ENCODE data around the gene PCNP.
"Not testable (repeated sequence)": the region's sequence is repeated elsewhere in the genome, so short reads cannot be mapped to it uniquely, and the experiment has no call there.

The PCNP gene

DNA sequence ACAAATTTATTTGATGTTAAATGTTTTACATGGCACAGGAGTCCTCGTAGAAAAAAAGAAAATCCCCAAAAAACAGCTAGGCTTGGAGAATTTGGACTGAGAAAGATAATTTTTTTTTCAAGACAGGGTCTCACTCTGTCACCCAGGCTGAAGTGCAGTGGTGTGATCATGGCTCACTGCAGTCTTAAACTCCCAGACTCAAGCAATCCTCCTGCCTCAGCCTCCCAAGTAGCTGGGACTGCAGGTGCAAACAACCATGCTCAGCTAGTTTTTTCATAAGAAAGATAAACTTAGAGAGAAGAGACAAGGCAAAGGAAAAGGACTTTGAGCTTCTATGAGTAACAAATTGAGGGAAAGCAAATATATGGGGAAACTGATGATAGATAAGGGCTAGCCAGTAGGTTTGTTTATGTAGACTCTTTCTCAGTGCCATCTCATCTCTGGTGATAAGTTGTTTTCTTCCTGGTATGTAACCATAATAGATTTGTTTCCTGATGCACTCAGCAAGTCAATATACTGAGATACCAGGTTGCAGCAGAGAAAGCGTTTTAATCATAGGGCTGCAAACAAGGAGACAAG lies 25.4 kb upstream of the PCNP start:
- TF ChIP-seq, protein P1, sequence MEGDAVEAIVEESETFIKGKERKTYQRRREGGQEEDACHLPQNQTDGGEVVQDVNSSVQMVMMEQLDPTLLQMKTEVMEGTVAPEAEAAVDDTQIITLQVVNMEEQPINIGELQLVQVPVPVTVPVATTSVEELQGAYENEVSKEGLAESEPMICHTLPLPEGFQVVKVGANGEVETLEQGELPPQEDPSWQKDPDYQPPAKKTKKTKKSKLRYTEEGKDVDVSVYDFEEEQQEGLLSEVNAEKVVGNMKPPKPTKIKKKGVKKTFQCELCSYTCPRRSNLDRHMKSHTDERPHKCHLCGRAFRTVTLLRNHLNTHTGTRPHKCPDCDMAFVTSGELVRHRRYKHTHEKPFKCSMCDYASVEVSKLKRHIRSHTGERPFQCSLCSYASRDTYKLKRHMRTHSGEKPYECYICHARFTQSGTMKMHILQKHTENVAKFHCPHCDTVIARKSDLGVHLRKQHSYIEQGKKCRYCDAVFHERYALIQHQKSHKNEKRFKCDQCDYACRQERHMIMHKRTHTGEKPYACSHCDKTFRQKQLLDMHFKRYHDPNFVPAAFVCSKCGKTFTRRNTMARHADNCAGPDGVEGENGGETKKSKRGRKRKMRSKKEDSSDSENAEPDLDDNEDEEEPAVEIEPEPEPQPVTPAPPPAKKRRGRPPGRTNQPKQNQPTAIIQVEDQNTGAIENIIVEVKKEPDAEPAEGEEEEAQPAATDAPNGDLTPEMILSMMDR (IDR thresholded peaks at IDR 0.05; ENCODE audit: borderline replicate concordance, insufficient read depth, low read depth, low read length), result no peak
- H3K4me3 ChIP-seq (ENCODE audit: low read depth, low read length), result no peak overlapping the region

DNA sequence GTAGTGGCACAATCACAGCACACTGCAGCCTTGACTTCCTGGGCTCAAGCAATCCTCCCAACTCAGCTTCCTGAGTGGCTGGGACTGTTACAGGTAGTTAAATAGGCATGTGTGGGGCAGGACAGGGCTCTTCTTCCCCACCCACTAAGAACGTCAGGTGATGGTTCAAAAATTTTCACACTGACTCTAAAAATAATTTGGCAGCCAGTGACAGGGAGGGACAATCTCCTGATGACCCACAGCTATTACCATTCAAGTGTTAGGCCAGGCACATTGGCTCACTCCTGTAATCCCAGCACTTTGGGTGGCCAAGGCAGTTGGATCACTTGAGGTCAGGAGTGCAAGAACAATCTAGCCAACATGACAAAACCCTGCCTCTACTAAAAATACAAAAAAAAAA lies 24.5 kb upstream of the PCNP start:
- TF ChIP-seq, protein P1 (IDR thresholded peaks at IDR 0.05; ENCODE audit: borderline replicate concordance, insufficient read depth, low read depth, low read length), result no peak
- H3K4me3 ChIP-seq (ENCODE audit: low read depth, low read length), result no peak overlapping the region

DNA sequence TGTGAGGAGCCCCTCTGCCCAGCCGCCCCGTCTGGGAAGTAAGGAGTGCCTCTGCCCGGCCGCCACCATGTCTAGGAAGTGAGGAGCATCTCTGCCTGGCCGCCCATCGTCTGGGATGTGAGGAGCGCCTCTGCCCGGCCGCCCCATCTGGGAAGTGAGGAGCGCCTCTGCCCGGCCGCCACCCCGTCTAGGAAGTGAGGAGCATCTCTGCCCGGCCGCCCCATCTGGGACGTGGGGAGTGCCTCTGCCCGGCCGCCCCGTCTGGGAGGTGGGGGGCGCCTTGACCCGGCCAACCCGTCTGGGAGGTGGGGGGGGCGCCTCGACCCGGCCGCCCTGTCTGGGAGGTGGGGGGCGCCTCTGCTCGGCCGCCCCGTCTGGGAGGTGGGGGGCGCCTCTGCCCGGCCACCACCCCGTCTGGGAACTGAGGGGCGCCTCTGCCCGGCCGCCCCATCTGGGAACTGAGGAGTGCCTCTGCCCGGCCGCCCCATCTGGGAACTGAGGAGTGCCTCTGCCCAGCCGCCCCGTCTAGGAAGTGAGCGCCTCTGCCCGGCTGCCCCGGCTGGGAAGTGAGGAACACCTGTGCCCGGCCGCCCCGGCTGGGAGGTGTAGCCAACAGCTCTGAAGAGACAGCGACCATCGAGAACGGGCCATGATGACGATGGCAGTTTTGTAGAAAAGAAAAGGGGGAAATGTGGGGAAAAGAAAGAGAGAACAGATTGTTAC lies 22.5 kb upstream of the PCNP start:
- H3K4me3 ChIP-seq (ENCODE audit: low read depth, low read length), result not testable (repeated sequence)

DNA sequence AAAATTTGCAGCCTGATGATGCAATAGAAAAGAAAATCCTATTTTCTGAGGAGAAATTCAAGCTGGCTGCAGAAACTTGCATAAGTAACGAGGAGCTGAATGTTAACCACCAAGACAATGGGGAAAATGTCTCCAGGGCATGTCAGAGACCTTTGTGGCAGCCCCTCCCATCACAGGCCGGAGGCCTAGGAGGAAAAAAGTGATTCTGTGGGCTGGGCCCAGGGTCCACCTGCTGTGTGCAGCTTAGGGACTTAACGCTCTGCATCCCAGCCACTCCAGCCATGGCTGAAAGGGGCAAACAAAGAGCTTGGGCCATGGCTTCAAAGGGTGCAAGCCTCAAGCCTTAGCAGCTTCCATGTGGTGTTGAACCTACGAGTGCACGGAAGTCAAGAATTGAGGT lies 20.6 kb upstream of the PCNP start:
- H3K4me3 ChIP-seq (ENCODE audit: low read depth, low read length), result not testable (repeated sequence)

DNA sequence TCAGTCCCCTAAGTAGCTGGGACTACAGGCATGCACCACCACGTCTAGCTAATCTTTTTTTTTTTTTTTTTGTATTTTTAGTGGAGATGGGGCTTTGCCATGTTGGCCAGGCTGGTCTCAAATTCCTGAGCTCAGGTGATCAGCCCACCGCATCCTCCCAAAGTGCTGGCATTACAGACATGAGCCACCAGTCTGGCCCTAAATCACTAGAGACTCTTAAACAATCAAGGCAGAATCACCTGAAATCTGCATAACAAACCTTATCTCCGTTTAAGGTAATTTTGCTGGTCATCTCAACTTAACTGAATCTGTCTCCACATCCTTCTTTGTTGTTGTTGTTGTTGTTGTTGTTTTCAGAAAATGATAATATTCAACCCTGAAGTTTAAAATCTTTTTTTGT lies 17.9 kb upstream of the PCNP start:
- H3K4me3 ChIP-seq (ENCODE audit: low read depth, low read length), result no peak overlapping the region
- TF ChIP-seq, protein P1 (IDR thresholded peaks at IDR 0.05; ENCODE audit: borderline replicate concordance, insufficient read depth, low read depth, low read length), result no peak

DNA sequence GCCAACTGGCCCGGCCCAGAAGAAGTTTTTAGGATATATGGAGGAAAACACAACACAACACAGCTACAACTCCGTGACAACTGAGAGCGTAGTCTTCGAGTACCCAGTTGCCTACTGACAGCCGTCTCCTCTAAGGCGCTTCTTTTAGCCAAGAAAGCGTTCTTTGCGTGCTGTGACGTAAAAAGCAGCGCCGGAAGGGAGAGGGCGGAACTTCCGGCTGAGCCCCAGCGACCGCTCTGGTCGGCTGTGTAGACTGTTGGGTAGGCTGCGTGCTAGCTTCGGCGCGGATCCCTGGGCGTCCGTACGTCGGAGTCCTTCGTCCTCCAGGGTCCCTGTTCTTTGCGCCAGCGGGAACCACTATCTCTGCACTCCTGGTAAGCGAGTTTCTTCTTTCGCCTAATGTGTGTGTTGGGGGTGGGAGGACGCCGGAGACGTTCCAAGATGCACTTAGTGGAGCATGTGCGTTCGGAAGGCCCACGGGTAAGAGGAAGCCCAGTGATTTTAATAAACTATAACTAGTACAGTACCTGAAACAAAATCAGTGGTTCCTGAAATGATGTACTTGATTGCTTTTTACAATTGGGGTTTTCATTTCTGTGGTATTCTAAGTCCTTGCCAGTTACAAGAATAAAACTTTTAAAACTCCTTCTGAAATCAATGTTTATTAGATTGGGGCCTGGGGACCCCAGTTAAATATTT lies 12.2 kb upstream of the PCNP start, which contains the start of gene TRMT10C:
TRMT10C (plus strand) TSS at position 239 of the 699 bp plus-strand sequence. CDS start 2,914 bp downstream, outside the sequence.
- TF ChIP-seq, protein P1 (IDR thresholded peaks at IDR 0.05; ENCODE audit: borderline replicate concordance, insufficient read depth, low read depth, low read length), result no peak
- H3K4me3 ChIP-seq (ENCODE audit: low read depth, low read length), result peak within 1 kb of the TSS; percentile 76

DNA sequence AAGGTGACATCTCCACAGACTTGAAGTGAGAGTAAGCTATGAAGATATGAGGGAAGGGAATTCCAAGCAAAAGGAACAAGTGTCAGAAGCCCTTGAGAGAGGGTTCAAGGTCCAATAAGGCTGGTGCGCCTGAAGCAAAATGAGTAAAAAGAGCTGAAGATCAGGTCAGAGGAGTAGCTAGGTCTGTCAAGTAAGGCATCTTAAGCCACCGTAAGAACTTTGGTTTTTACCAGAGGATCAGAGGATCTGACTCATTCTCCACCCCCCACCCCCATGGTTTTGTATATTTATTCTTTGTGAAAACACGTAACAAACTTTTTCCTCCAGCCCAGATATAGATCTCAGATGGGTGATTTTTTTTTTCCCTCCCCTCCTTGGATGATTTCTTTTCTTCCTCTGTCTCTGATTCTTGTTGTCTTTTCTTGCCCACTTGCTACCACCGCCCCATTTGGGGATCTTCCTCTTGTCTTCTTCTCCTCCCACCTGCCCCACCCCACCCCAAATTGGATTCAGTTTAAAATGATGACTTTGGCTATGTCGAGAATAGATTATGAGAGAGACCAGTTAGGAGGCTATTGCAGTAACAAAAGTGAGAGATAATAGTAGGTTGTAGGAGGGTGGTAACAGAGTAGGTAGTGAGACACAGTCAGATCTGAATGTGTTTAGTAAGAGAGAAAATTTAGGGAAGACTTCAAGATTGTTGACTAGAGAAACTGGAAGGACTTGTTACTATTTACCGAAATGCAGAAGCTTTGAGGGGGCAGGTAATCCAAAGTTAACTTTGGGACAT lies 6.3 kb upstream of the PCNP start:
- TF ChIP-seq, protein P1 (IDR thresholded peaks at IDR 0.05; ENCODE audit: borderline replicate concordance, insufficient read depth, low read depth, low read length), result no peak
- no peak overlapping the region for H3K4me3 ChIP-seq (ENCODE audit: low read depth, low read length)
